A673 (cell line): Measurements from ENCODE around the gene HEMK1. TPM values are rescaled to one million over a fixed set of nuclear protein-coding genes. Genes with fewer than 3 reads are reported as not detected.

Source experiments
- BruUV-seq: library from RNA; stranded (reverse); fragments of 400-500 nt; replicated peaks from 2 replicates; lab custom pipeline; 2021; lab: Mats Ljungman, UMichigan
- CTCF ChIA-PET: fragments of 300-600 bp; sonication (Branson Sonifier 250); formaldehyde crosslinking; loops from one replicate; lab custom pipeline; 2022; ENCODE audit warnings: antibody characterized with exemption; lab: Charles Lee
- POLR2A ChIA-PET: fragments of 300-600 bp; sonication (Branson Sonifier 250); formaldehyde crosslinking; loops from one replicate; lab custom pipeline; 2022; ENCODE audit warnings: antibody characterized with exemption; ENCODE audit not compliant: low non-redundant PET; lab: Charles Lee
- DNase-seq: peaks from one replicate; pipeline ENCODE4 v3.0.0-alpha.2; 2015; ENCODE audit warnings: low spot score
- H3K27ac ChIP-seq: fragments of 200-600 bp; sonication (generic); 2 replicates; pipeline ENCODE4 v1.5.1; 2016; ENCODE audit warnings: mixed run types, low read depth, mild to moderate bottlenecking, mixed read lengths, antibody characterized with exemption, low read length; ENCODE audit not compliant: poor library complexity, severe bottlenecking
- H3K27me3 ChIP-seq: fragments of 200-600 bp; sonication (generic); replicated peaks from 2 replicates; pipeline ENCODE4 v1.6.1; 2017; ENCODE audit warnings: mixed run types, low read depth, mild to moderate bottlenecking, mixed read lengths, antibody characterized with exemption, low read length; ENCODE audit not compliant: insufficient read depth, poor library complexity
- H3K36me3 ChIP-seq: fragments of 200-600 bp; sonication (generic); 2 replicates; pipeline ENCODE4 v1.6.1; 2016; ENCODE audit warnings: mixed run types, mild to moderate bottlenecking, mixed read lengths, antibody characterized with exemption, low read length; ENCODE audit not compliant: insufficient read depth, poor library complexity, severe bottlenecking
- H3K4me1 ChIP-seq: fragments of 200-600 bp; sonication (generic); 2 replicates; pipeline ENCODE4 v1.6.1; 2017; ENCODE audit warnings: mixed run types, mild to moderate bottlenecking, mixed read lengths, antibody characterized with exemption, low read length; ENCODE audit not compliant: insufficient read depth, poor library complexity, severe bottlenecking
- H3K4me3 ChIP-seq: fragments of 200-600 bp; sonication (generic); 2 replicates; pipeline ENCODE4 v1.5.1; 2016; ENCODE audit warnings: low read depth, mixed run types, mild to moderate bottlenecking, mixed read lengths, low read length; ENCODE audit not compliant: poor library complexity, severe bottlenecking
- H3K9me3 ChIP-seq: fragments of 200-600 bp; sonication (generic); 2 replicates; pipeline ENCODE4 v1.6.1; 2016; ENCODE audit warnings: mixed run types, low read depth, mild to moderate bottlenecking, mixed read lengths, antibody characterized with exemption, low read length; ENCODE audit not compliant: poor library complexity, severe bottlenecking
- CTCF ChIP-seq: fragments of 300-800, 200-600 bp; sonication (generic); conservative IDR thresholded peaks from 2 replicates; pipeline ENCODE4 v1.5.1; 2017; ENCODE audit warnings: low read depth, mild to moderate bottlenecking, antibody characterized with exemption, low read length, moderate library complexity, mixed read lengths
- EZH2 ChIP-seq: fragments of 200-600 bp; sonication (generic); IDR thresholded peaks from 2 replicates; pipeline ENCODE4 v1.6.1; 2017; ENCODE audit warnings: borderline replicate concordance, low read depth, mild to moderate bottlenecking, mixed read lengths, antibody characterized with exemption, low read length; ENCODE audit not compliant: poor library complexity, severe bottlenecking
- intact Hi-C: fragments of 100-400 bp; cut with micrococcal nuclease; formaldehyde crosslinking; loops from one replicate; pipeline ENCODE4 v1.10.0; 2022; ENCODE audit not compliant: unreplicated experiment
- total RNA-seq: library from RNA; stranded (reverse); gene quantifications from 2 replicates; pipeline ENCODE4 v1.2.3, GENCODE V29; 2021

HEMK1 gene
- total RNA-seq, 1 experiment from 2014 or later: 5.7 TPM

- BruUV-seq: no TSS peak
- ChIA-PET POLR2A (no interaction called here), CTCF (no interaction called here)
- H3K9me3 ChIP-seq: no peaks in the 10 kb centered on the region
- H3K27ac ChIP-seq: no peak overlapping the region
- TF ChIP-seq CTCF (no peak), EZH2 (no peak)
- H3K4me3 ChIP-seq: no peak overlapping the region
- no peaks in the 10 kb centered on the region for H3K27me3 ChIP-seq
- DNase-seq: no peak
- no peaks in the 10 kb centered on the region for H3K36me3 ChIP-seq
- intact Hi-C loops: no loop called here
- no peaks in the 10 kb centered on the region for H3K4me1 ChIP-seq
Measured at GRCh38 chr3:50645378-50645777, 76.1 kb downstream of the HEMK1 start.

Other genes with a start within 250 kb of the HEMK1 start
- 17.7 and 18.1 TPM in 2 replicates for gene HYAL2, start 246.8 kb upstream of the HEMK1 start, total RNA-seq
- gene TUSC2, start 241.3 kb upstream of the HEMK1 start, total RNA-seq: 14.6 and 15.2 TPM in 2 replicates
- 10.2 and 14.4 TPM in 2 replicates for gene RASSF1, start 228.7 kb upstream of the HEMK1 start, total RNA-seq
- gene ZMYND10, start 223.8 kb upstream of the HEMK1 start, total RNA-seq: 0.67 and 1.0 TPM in 2 replicates
- gene NPRL2, start 218.7 kb upstream of the HEMK1 start, total RNA-seq: 15.2 and 16.0 TPM in 2 replicates
- gene CYB561D2, start 218.7 kb upstream of the HEMK1 start, total RNA-seq: 7.9 and 8.2 TPM in 2 replicates
- 17.3 and 19.4 TPM in 2 replicates for gene TMEM115, start 210.0 kb upstream of the HEMK1 start, total RNA-seq
- 0.17 and 0.68 TPM in 2 replicates for gene CACNA2D2, start 65.9 kb upstream of the HEMK1 start, total RNA-seq
- 1.5 and 4.9 TPM in 2 replicates for gene C3orf18, start 1.8 kb upstream of the HEMK1 start, total RNA-seq
- gene CISH, start 42.3 kb downstream of the HEMK1 start, total RNA-seq: 0.86 and 1.6 TPM in 2 replicates
- 15.8 and 17.3 TPM in 2 replicates for gene MAPKAPK3, start 47.6 kb downstream of the HEMK1 start, total RNA-seq
- gene DOCK3, start 105.4 kb downstream of the HEMK1 start, total RNA-seq: 0.47 and 0.59 TPM in 2 replicates